Right cardiac atrium (tissue), 5 donors: ENCODE results near the gene CLTB. TPM values are rescaled to one million over a fixed set of nuclear protein-coding genes. Genes with fewer than 3 reads are reported as not detected.
"Not testable (repeated sequence)": the region's sequence is repeated elsewhere in the genome, so short reads cannot be mapped to it uniquely, and the experiment has no call there.

Experiments used
- ATAC-seq, 2 donors: fragments of 200-7000 bp; cut with Tn5 transposase; one replicate each; pipeline versions ENCODE4 v1.8.0 to v1.9.1; 2020; ENCODE audit warnings: moderate library complexity in 2 of 2, mild to moderate bottlenecking in 1 of 2
- DNase-seq, 3 donors: peaks; one replicate each; pipeline ENCODE4 v3.0.0-alpha.2; 2020
- H3K27ac ChIP-seq: one replicate; pipeline ENCODE4 v1.5.1; 2013; ENCODE audit warnings: mild to moderate bottlenecking, low read length, control low read depth, moderate library complexity
- H3K27me3 ChIP-seq: one replicate; pipeline ENCODE4 v1.6.1; 2013; ENCODE audit not compliant: control insufficient read depth, insufficient read depth
- H3K4me1 ChIP-seq: one replicate; pipeline ENCODE4 v1.6.1; 2013; ENCODE audit warnings: low read length; ENCODE audit not compliant: control insufficient read depth, insufficient read depth
- H3K4me3 ChIP-seq: one replicate; pipeline ENCODE4 v1.5.1; 2013; ENCODE audit warnings: low read length, control low read depth
- H3K9me3 ChIP-seq: one replicate; pipeline ENCODE4 v1.6.1; 2013; ENCODE audit warnings: low read length; ENCODE audit not compliant: control insufficient read depth
- WGBS: extraction: QIAGEN DNeasy Blood & Tissue Kit; methylation state at CpG from one replicate; pipeline ENCODE4 v1.1.7; 2013; 5-methylcytosine and 5-hydroxymethylcytosine counted together
- intact Hi-C, 4 donors: fragments of 100-400 bp; cut with DNase I; formaldehyde crosslinking; loops; one replicate each; pipeline versions ENCODE4 v1.11.0 to v1.14.0; 2022 to 2023
- polyA plus RNA-seq: library from polyadenylated mRNA; stranded (reverse); fragments of 200-250 nt; gene quantifications from one replicate; pipeline ENCODE4 v1.2.3, GENCODE V29; 2013
- total RNA-seq, 4 donors: library from RNA; stranded (reverse); fragmentation: NEBNext Ultra II Directional; extraction: Animal tissue kit (Norgen Biotek cat#: 25700); gene quantifications; one replicate each; pipeline ENCODE4 v1.2.1, GENCODE V29; 2021
- donor health status: healthy with polysubstance abuse.
- donor health status: DM: no; HTN: yes; CAD: no.
- donor health status: DM: no; HTN: no; CAD: no.
- donor health status: DM: no; HTN: yes; CAD: no; lungs with severe emphysema.
- donor health status: DM: yes; HTN: yes; CAD: no.

The CLTB gene
- total and polyA plus RNA-seq, 5 donors, result 209 to 329 (median 213) TPM

GRCh38 chr5:176446884-176447590 lies 30.7 kb upstream of the CLTB start:
- H3K4me1 ChIP-seq, result peaks cover 2% of the 10 kb centered on the region
- H3K4me3 ChIP-seq, result peak overlapping the region; percentile 88
- WGBS, result 16% methylated on average over 27 of the region's 27 CpGs
- no peaks in the 10 kb centered on the region for H3K27me3 ChIP-seq
- ATAC-seq, result peak in 1 of 2 donors; percentile 6
- no peaks in the 10 kb centered on the region for H3K9me3 ChIP-seq
- H3K27ac ChIP-seq, result peak overlapping the region; percentile 98
- peak in 2 of 3 donors; percentile 18 to 52 for DNase-seq
- intact Hi-C loops, result loop anchor here in 2 of 4 donors (2.0 to 10.0 kb wide), 2 partner anchors 30 to 88 kb away; partner anchors contain the start of genes RNF44 (in 2 of the 2) and CLTB (in 1 of the 2)

- Histone ChIP-seq H3K4me1 (peaks cover 2% of the 10 kb centered on the region), H3K4me3 (no peak overlapping the region), H3K9me3 (no peaks in the 10 kb centered on the region), H3K27me3 (no peaks in the 10 kb centered on the region), H3K27ac (no peak overlapping the region)
- ATAC-seq (no peak), DNase-seq (no peak)
- WGBS, result 87% methylated on average over 9 of the region's 9 CpGs
- intact Hi-C loops, result loop anchor here in 2 of 4 donors (2.0 to 10.0 kb wide), 2 partner anchors 29 to 89 kb away; partner anchors contain the start of genes RNF44 (in 2 of the 2) and CLTB (in 1 of the 2)
Observed at GRCh38 chr5:176446028-176446665, 29.8 kb upstream of the CLTB start.

GRCh38 chr5:176444742-176445141 lies 28.4 kb upstream of the CLTB start:
- Histone ChIP-seq H3K9me3 (no peaks in the 10 kb centered on the region), H3K4me1 (peaks cover 2% of the 10 kb centered on the region), H3K4me3 (no peak overlapping the region), H3K27ac (no peak overlapping the region), H3K27me3 (no peaks in the 10 kb centered on the region)
- WGBS, result 86% methylated on average over 5 of the region's 5 CpGs
- intact Hi-C loops, result loop anchor here in 2 of 4 donors (10.0 kb wide), 1 partner anchor 90 kb away; the partner anchor contains the start of gene RNF44 (in 2 of the 2)
- ATAC-seq (no peak), DNase-seq (no peak)

GRCh38 chr5:176442911-176443310 lies 26.6 kb upstream of the CLTB start:
- H3K4me3 ChIP-seq, H3K4me1 ChIP-seq, DNase-seq, H3K9me3 ChIP-seq, ATAC-seq, H3K27me3 ChIP-seq, H3K27ac ChIP-seq: not testable (repeated sequence)
- intact Hi-C loops, result loop anchor here in 2 of 4 donors (10.0 kb wide), 1 partner anchor 92 kb away; the partner anchor contains the start of gene RNF44 (in 2 of the 2)
- 84% methylated on average over 4 of the region's 4 CpGs for WGBS

- Histone ChIP-seq H3K27me3 (no peaks in the 10 kb centered on the region), H3K4me3 (no peak overlapping the region), H3K27ac (no peak overlapping the region), H3K4me1 (peaks cover under 1% of the 10 kb centered on the region), H3K9me3 (no peaks in the 10 kb centered on the region)
- ATAC-seq (no peak), DNase-seq (no peak)
- intact Hi-C loops, result loop anchor here in 2 of 4 donors (10.0 kb wide), 1 partner anchor 93 kb away; the partner anchor contains the start of gene RNF44 (in 2 of the 2)
- 14% methylated on average over 5 of the region's 5 CpGs for WGBS
Observed at GRCh38 chr5:176441921-176442323, 25.6 kb upstream of the CLTB start.

- intact Hi-C loops, result loop anchor here in 2 of 4 donors (10.0 kb wide), 1 partner anchor 94 kb away; the partner anchor contains the start of gene RNF44 (in 2 of the 2)
- Histone ChIP-seq H3K27ac (no peak overlapping the region), H3K4me1 (no peaks in the 10 kb centered on the region), H3K9me3 (no peaks in the 10 kb centered on the region), H3K4me3 (no peak overlapping the region), H3K27me3 (no peaks in the 10 kb centered on the region)
- WGBS, result 71% methylated on average over 10 of the region's 10 CpGs
- DNase-seq (no peak), ATAC-seq (no peak)
Observed at GRCh38 chr5:176440927-176441706, 24.8 kb upstream of the CLTB start.

- Histone ChIP-seq H3K9me3 (no peaks in the 10 kb centered on the region), H3K4me1 (no peaks in the 10 kb centered on the region), H3K27me3 (no peaks in the 10 kb centered on the region), H3K27ac (no peak overlapping the region), H3K4me3 (no peak overlapping the region)
- DNase-seq, result no peak
- 63% methylated on average over 12 of the region's 12 CpGs for WGBS
- intact Hi-C loops, result no loop called here
- no peak for ATAC-seq
Observed at GRCh38 chr5:176438959-176439757, 22.8 kb upstream of the CLTB start.

GRCh38 chr5:176436656-176437055 lies 20.3 kb upstream of the CLTB start:
- intact Hi-C loops, result no loop called here
- no peaks in the 10 kb centered on the region for H3K9me3 ChIP-seq
- H3K27me3 ChIP-seq, result no peaks in the 10 kb centered on the region
- H3K4me3 ChIP-seq, result no peak overlapping the region
- no peak for DNase-seq
- H3K27ac ChIP-seq, result no peak overlapping the region
- 48% methylated on average over 5 of the region's 5 CpGs for WGBS
- H3K4me1 ChIP-seq, result no peaks in the 10 kb centered on the region
- ATAC-seq, result peak in 1 of 2 donors; percentile 64

GRCh38 chr5:176432707-176433106 lies 16.4 kb upstream of the CLTB start:
- no peaks in the 10 kb centered on the region for H3K27me3 ChIP-seq
- WGBS, result 93% methylated on average over 4 of the region's 5 CpGs

GRCh38 chr5:176429972-176430371 lies 13.6 kb upstream of the CLTB start:
- Histone ChIP-seq H3K9me3 (no peaks in the 10 kb centered on the region), H3K4me1 (no peaks in the 10 kb centered on the region), H3K4me3 (no peak overlapping the region), H3K27ac (no peak overlapping the region), H3K27me3 (no peaks in the 10 kb centered on the region)
- intact Hi-C loops, result no loop called here
- no peak for ATAC-seq
- DNase-seq, result no peak
- 59% methylated on average over 4 of the region's 4 CpGs for WGBS

More at GRCh38 chr5:176432707-176433106, 16.4 kb upstream of the CLTB start:
- Histone ChIP-seq H3K27ac (no peak overlapping the region), H3K4me1 (no peaks in the 10 kb centered on the region), H3K4me3 (no peak overlapping the region), H3K9me3 (no peaks in the 10 kb centered on the region)
- DNase-seq, result no peak
- no peak for ATAC-seq
- intact Hi-C loops, result no loop called here
